Mammary epithelial cell (primary cell): ENCODE data around the gene COL5A1.

Experiments
- EZH2 ChIP-seq: IDR thresholded peaks from 2 replicates; pipeline ENCODE4 v1.6.1; 2012; ENCODE audit warnings: low read length, inconsistent platforms, borderline replicate concordance
- TF ChIP-seq, protein P1 (sequence below), 2 donors: IDR thresholded peaks in 1 of 2; conservative IDR thresholded peaks in 1 of 2; 2 replicates each; pipeline ENCODE4 v1.5.1; 2011 to 2012; ENCODE audit warnings: inconsistent platforms in 2 of 2, low read length in 2 of 2, mild to moderate bottlenecking in 2 of 2, control low read depth in 1 of 2, low read depth in 1 of 2; ENCODE audit not compliant: insufficient read depth in 1 of 2; ENCODE audit errors: extremely low read depth in 1 of 2

DNA sequence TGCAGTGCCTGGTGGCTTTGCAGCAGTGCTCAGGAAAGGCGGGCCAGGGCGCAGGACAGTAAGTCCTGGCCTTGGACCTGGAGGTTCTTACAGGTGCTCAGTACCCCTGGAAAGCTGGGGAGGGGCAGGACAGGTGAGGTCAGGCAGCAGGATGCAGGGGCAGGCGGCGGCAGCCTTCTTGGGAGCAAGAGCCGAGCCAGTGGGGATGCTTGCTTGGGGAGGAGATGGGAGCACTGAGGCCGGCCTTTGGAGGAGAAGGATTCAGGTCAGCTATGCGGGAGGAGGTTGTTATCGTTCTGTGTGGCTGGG lies 98.0 kb downstream of the COL5A1 start:
- TF ChIP-seq EZH2, result no peak
- TF ChIP-seq, protein P1, sequence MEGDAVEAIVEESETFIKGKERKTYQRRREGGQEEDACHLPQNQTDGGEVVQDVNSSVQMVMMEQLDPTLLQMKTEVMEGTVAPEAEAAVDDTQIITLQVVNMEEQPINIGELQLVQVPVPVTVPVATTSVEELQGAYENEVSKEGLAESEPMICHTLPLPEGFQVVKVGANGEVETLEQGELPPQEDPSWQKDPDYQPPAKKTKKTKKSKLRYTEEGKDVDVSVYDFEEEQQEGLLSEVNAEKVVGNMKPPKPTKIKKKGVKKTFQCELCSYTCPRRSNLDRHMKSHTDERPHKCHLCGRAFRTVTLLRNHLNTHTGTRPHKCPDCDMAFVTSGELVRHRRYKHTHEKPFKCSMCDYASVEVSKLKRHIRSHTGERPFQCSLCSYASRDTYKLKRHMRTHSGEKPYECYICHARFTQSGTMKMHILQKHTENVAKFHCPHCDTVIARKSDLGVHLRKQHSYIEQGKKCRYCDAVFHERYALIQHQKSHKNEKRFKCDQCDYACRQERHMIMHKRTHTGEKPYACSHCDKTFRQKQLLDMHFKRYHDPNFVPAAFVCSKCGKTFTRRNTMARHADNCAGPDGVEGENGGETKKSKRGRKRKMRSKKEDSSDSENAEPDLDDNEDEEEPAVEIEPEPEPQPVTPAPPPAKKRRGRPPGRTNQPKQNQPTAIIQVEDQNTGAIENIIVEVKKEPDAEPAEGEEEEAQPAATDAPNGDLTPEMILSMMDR (conservative IDR thresholded peaks at IDR 0.05 in 1 of 2, IDR thresholded peaks at IDR 0.05 in 1 of 2; ENCODE audit: extremely low read depth in 1 of 2, insufficient read depth in 1 of 2, low read depth in 1 of 2, low read length in 2 of 2), result no peak
